ENCODE results near the gene UNC45B. TPM values are rescaled to one million over a fixed set of nuclear protein-coding genes. Genes with fewer than 3 reads are reported as not detected.

UNC45B gene
- total and polyA plus RNA-seq, 2 of the 13 experiments (the other 11 are each of a cell fraction or from before 2014, with no cell fraction given) = 0.01 TPM; not detected in 1

- BruUV-seq (replicated peaks) = no TSS peak
- intact Hi-C loops (cut with micrococcal nuclease; ENCODE audit: unreplicated experiment) (no loop called here), in situ Hi-C loops (cut with HindIII; ENCODE audit: extremely low pct_ligation_motif_present, low pct_unique_long_range_greater_than_20kb) (no loop called here)
- TF ChIP-seq ZSCAN31 (CRISPR knock-in tag; IDR thresholded peaks at IDR 0.05; ENCODE audit: low read depth) = no peak
- no peak for TF ChIP-seq GRHL1 (CRISPR knock-in tag; conservative IDR thresholded peaks at IDR 0.05)
- TF ChIP-seq CREM (IDR thresholded peaks at IDR 0.05) = no peak
- no peak for TF ChIP-seq CREM (CRISPR knock-in tag; IDR thresholded peaks at IDR 0.05)
- TF ChIP-seq ZNF720 (CRISPR knock-in tag; IDR thresholded peaks at IDR 0.05) = no peak
- TF ChIP-seq SALL1 (CRISPR knock-in tag; IDR thresholded peaks at IDR 0.05) = no peak
- no peak for TF ChIP-seq HNRNPL (IDR thresholded peaks at IDR 0.05; ENCODE audit: low read depth, low read length)
- ChIA-PET CTCF (ENCODE audit: low intra/inter-chr PET ratio, low total read pairs) (no interaction called here), POLR2A (no interaction called here)
- peaks cover 34 to 85% of the 10 kb centered on the region in 2 experiments for H3K36me3 ChIP-seq (replicated peaks in 1 of 2; ENCODE audit: control insufficient read depth in 1 of 2, insufficient read depth in 2 of 2, low read length in 2 of 2)
- no peak overlapping the region for H3K4me3 ChIP-seq (replicated peaks in 1 of 3; ENCODE audit: insufficient read depth in 1 of 3, low read depth in 2 of 3, low read length in 3 of 3)
- no peaks in the 10 kb centered on the region for H3K27me3 ChIP-seq (ENCODE audit: control insufficient read depth in 1 of 2, insufficient read depth in 2 of 2, low read length in 2 of 2)
- no peak for ATAC-seq
- H3K9ac ChIP-seq (ENCODE audit: insufficient read depth, low read depth, low read length) = no peak overlapping the region
- no peak overlapping the region for H3K27ac ChIP-seq (ENCODE audit: extremely low read length, insufficient read depth, low read length)
- no peaks in the 10 kb centered on the region; the same call in 1 of the 2 replicates for H3K4me1 ChIP-seq (ENCODE audit: insufficient read depth, low read length)
- H3K9me3 ChIP-seq (ENCODE audit: low read length) = no peaks in the 10 kb centered on the region
- no peak overlapping the region for H2AFZ ChIP-seq (ENCODE audit: low read length)
- no peak overlapping the region for H3K4me2 ChIP-seq (ENCODE audit: low read depth, low read length)
- DNase-seq (ENCODE audit: low spot score) = no peak
- no peaks in the 10 kb centered on the region for H3K79me2 ChIP-seq (ENCODE audit: insufficient read depth, low read length)
- H4K20me1 ChIP-seq (ENCODE audit: insufficient read depth, low read length) = no peaks in the 10 kb centered on the region
- FAIRE-seq = no peak
- WGBS (ENCODE audit: low lambda C conversion rate) = 93% methylated on average over 6 of the region's 6 CpGs
These were observed 12.3 kb upstream of the UNC45B start for GRCh38 chr17:35135322-35135721.

GRCh38 chr17:35138218-35138617 is 9.4 kb upstream of the UNC45B start:
- Histone ChIP-seq H3K9ac (ENCODE audit: insufficient read depth, low read depth, low read length) (no peak overlapping the region), H3K27ac (ENCODE audit: extremely low read length, insufficient read depth, low read length) (no peak overlapping the region), H3K4me1 (ENCODE audit: insufficient read depth, low read length) (peaks cover 8% of the 10 kb centered on the region), H3K36me3 (replicated peaks in 1 of 2; ENCODE audit: control insufficient read depth in 1 of 2, insufficient read depth in 2 of 2, low read length in 2 of 2) (peaks cover 32 to 67% of the 10 kb centered on the region in 2 experiments), H3K9me3 (ENCODE audit: low read length) (no peaks in the 10 kb centered on the region), H4K20me1 (ENCODE audit: insufficient read depth, low read length) (no peaks in the 10 kb centered on the region), H3K27me3 (ENCODE audit: control insufficient read depth in 1 of 2, insufficient read depth in 2 of 2, low read length in 2 of 2) (no peaks in the 10 kb centered on the region; a peak in 1 of 5 replicates), H2AFZ (ENCODE audit: low read length) (no peak overlapping the region), H3K4me3 (replicated peaks in 1 of 3; ENCODE audit: insufficient read depth in 1 of 3, low read depth in 2 of 3, low read length in 3 of 3) (no peak overlapping the region), H3K79me2 (ENCODE audit: insufficient read depth, low read length) (peaks cover 13% of the 10 kb centered on the region), H3K4me2 (ENCODE audit: low read depth, low read length) (no peak overlapping the region)
- ATAC-seq (no peak), DNase-seq (ENCODE audit: low spot score) (no peak), FAIRE-seq (no peak)
- CTCF ChIA-PET (ENCODE audit: low intra/inter-chr PET ratio, low total read pairs) = no interaction called here
- intact Hi-C loops (cut with micrococcal nuclease; ENCODE audit: unreplicated experiment) (no loop called here), in situ Hi-C loops (cut with HindIII; ENCODE audit: extremely low pct_ligation_motif_present, low pct_unique_long_range_greater_than_20kb) (no loop called here)
- BruUV-seq (replicated peaks) = no TSS peak
- 96% methylated on average over 6 of the region's 6 CpGs for WGBS (ENCODE audit: low lambda C conversion rate)
- POLR2A ChIA-PET = no interaction called here
- TF ChIP-seq NFE2 (CRISPR knock-in tag; IDR thresholded peaks at IDR 0.05) = no peak
- TF ChIP-seq ZNF670 (CRISPR knock-in tag; IDR thresholded peaks at IDR 0.05; ENCODE audit: borderline replicate concordance) = no peak
- no peak for TF ChIP-seq ZNF556 (CRISPR knock-in tag; IDR thresholded peaks at IDR 0.05; ENCODE audit: borderline replicate concordance)
- no peak for TF ChIP-seq PRDM4 (CRISPR knock-in tag; IDR thresholded peaks at IDR 0.05; ENCODE audit: borderline replicate concordance)
- no peak for TF ChIP-seq ZNF605 (CRISPR knock-in tag; IDR thresholded peaks at IDR 0.05)
- TF ChIP-seq SIX1 (CRISPR knock-in tag; IDR thresholded peaks at IDR 0.05; ENCODE audit: borderline replicate concordance) = no peak
- no peak for TF ChIP-seq TP53 (CRISPR knock-in tag; conservative IDR thresholded peaks at IDR 0.05)
- TF ChIP-seq HDAC1 (CRISPR knock-in tag; IDR thresholded peaks at IDR 0.05) = no peak
- TF ChIP-seq ZNF629 (CRISPR knock-in tag; conservative IDR thresholded peaks at IDR 0.05) = no peak
- TF ChIP-seq ZBTB7A (CRISPR knock-in tag; IDR thresholded peaks at IDR 0.05) = no peak
- TF ChIP-seq AHR (CRISPR knock-in tag; IDR thresholded peaks at IDR 0.05) = no peak
